Mammary epithelial cell (primary cell): ENCODE results near the gene PJVK.

Source experiments
- CTCF ChIP-seq, 2 donors: IDR thresholded peaks in 1 of 2; conservative IDR thresholded peaks in 1 of 2; 2 replicates each; pipeline ENCODE4 v1.5.1; 2011 to 2012; ENCODE audit warnings: inconsistent platforms in 2 of 2, low read length in 2 of 2, mild to moderate bottlenecking in 2 of 2, control low read depth in 1 of 2, low read depth in 1 of 2; ENCODE audit not compliant: insufficient read depth in 1 of 2; ENCODE audit errors: extremely low read depth in 1 of 2
- EZH2 ChIP-seq: IDR thresholded peaks from 2 replicates; pipeline ENCODE4 v1.6.1; 2012; ENCODE audit warnings: low read length, inconsistent platforms, borderline replicate concordance

GRCh38 chr2:178498137-178498536 lies 47.0 kb downstream of the PJVK start:
- TF ChIP-seq CTCF (conservative IDR thresholded peaks at IDR 0.05 in 1 of 2, IDR thresholded peaks at IDR 0.05 in 1 of 2; ENCODE audit: extremely low read depth in 1 of 2, insufficient read depth in 1 of 2, low read depth in 1 of 2, low read length in 2 of 2) (no peak), EZH2 (no peak)
